Kasumi-1 (cell line): Measurements from ENCODE around the gene PDZK1.
"Not testable (repeated sequence)": the region's sequence is repeated elsewhere in the genome, so short reads cannot be mapped to it uniquely, and the experiment has no call there.

Source experiments
- DNase-seq, 2 experiments: peaks; one replicate each; lab custom pipeline; 2025; lab: John Stamatoyannopoulos, UW

Gene PDZK1

DNA sequence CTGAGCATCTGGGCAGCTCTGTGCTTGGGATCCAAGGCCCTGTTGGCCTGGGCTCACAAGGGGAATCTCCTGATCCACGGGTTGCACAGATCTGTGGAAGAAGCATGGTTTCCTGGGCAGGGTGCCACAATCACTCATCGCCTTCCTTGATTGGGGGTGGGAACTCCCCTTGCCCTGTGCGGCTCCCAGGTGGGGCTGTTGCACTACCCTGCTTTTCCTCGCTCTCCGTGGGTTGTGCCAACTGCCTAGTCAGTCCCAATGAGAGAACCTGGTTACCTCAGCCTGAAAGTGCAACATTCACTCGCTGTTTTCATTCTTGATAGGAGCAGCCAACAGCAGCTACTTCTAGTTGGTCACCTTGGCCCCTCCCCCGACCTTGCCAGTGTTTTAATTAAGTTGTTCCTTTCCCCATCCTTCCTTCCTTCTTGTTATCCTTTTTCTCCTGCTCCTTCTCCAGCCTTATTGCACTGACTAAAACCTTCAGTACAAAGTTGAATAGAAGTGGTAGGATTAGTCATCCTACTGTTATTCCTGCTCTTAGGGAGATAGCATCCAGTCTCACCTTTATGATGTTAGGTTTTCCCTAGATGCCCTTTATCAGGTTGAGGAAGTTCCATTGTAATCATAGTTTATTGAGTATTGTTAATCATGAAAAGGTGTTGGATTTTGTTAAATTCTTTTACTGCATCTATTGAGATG, 50.8 kb downstream of the PDZK1 start:
- not testable (repeated sequence) for DNase-seq

DNA sequence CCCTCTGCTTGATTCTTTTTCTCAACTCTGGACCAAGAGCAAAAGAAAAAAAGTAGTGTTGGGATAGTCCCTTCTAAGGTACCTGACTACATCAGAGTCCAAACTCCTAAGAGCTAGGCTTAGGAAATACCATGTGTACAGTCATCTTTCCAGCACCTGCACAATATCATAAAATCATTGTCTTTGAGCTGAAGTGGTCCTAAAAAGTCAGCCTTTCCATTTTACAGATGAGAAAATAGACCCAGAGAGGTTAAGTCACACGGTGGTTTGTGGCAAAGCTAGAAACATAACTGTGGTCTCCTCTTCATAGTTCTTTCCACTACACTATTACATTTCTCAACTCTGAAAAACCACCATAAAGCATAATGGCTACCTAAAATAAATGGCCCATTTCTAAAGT, 63.2 kb downstream of the PDZK1 start:
- not testable (repeated sequence) for DNase-seq

DNA sequence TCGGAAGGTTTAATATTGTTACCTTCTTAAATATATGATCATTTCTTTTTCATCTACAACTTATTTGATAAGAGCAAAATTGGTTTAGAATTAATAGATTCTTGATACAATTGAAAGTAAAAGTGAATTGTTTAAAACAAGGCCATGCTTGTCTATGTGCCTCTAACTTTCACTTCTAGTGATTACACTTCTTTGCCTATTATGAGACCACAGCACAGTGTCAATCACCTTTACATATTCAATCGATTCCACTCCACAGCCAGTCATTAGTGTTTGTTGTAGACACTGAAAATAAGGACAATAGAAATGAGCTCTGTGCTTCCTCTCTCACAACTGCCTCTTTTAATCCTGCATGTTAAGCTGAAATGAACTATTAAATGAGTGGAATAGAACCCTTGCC, 65.3 kb downstream of the PDZK1 start:
- DNase-seq: not testable (repeated sequence)

DNA sequence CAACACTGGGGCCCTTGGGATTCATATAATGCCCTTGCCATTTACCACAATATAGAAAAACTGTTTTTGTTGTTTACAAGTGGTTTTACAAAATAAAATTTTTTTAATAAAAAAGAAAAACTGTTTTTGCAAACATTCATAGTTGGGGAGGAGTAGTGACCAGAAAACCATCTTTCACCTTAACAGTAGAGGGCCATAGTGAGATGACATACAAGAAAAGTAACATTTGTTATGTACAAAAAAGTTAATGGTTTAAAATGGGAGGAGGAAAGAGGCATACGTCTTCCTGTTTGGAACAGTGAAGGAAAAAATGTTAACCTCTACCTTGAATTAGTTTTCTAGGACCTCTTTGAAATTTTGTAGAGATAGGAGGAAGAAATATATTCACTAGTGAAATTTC, 70.9 kb downstream of the PDZK1 start:
- DNase-seq: not testable (repeated sequence)

DNA sequence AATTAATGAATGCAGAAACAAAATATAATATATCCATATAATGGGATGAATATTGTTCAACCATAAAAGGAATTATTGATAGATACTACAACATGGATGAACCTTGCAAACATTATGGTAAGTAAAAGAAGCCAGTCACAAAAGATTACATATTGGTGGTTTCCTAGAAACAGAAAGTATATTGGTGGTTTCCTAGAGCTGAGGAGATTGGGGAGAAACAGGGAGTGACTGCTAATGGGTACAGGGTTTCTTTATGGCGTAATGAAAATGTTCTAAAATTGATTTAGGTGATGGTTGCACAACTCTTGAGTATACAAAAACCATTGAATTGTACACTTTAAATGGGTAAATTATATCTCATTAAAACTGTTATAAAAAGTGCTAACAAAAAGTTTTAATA, 85.0 kb downstream of the PDZK1 start:
- DNase-seq: not testable (repeated sequence)
